Measurements from ENCODE around the gene LRRC42.

GRCh38 chr1:54010415-54011117 lies 64.4 kb downstream of the LRRC42 start:
- TF ChIP-seq, protein P1, sequence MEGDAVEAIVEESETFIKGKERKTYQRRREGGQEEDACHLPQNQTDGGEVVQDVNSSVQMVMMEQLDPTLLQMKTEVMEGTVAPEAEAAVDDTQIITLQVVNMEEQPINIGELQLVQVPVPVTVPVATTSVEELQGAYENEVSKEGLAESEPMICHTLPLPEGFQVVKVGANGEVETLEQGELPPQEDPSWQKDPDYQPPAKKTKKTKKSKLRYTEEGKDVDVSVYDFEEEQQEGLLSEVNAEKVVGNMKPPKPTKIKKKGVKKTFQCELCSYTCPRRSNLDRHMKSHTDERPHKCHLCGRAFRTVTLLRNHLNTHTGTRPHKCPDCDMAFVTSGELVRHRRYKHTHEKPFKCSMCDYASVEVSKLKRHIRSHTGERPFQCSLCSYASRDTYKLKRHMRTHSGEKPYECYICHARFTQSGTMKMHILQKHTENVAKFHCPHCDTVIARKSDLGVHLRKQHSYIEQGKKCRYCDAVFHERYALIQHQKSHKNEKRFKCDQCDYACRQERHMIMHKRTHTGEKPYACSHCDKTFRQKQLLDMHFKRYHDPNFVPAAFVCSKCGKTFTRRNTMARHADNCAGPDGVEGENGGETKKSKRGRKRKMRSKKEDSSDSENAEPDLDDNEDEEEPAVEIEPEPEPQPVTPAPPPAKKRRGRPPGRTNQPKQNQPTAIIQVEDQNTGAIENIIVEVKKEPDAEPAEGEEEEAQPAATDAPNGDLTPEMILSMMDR (IDR thresholded peaks at IDR 0.05; ENCODE audit: low read depth, low read length), result no peak
- no peak for TF ChIP-seq EZH2phosphoT487 (IDR thresholded peaks at IDR 0.05; ENCODE audit: low read depth)
